Measurements from ENCODE around the gene NEU2.
"Not testable (repeated sequence)": the region's sequence is repeated elsewhere in the genome, so short reads cannot be mapped to it uniquely, and the experiment has no call there.

The NEU2 gene

GRCh38 chr2:233058717-233059546 lies 26.5 kb downstream of the NEU2 start:
- no peak for DNase-seq

GRCh38 chr2:233059547-233059796 lies 27.0 kb downstream of the NEU2 start:
- no peak for DNase-seq

- peak; percentile 75 for DNase-seq
These were observed 27.5 kb downstream of the NEU2 start, which contains the start of gene INPP5D for GRCh38 chr2:233059797-233060500. Gene INPP5D, plus strand, starts transcription at chr2:233060342. Its CDS starts 137 bp downstream, at chr2:233060479.

GRCh38 chr2:233060501-233060979 lies 28.1 kb downstream of the NEU2 start:
- DNase-seq: no peak

- no peak for DNase-seq
These were observed 28.6 kb downstream of the NEU2 start for GRCh38 chr2:233060980-233061590.

- peak; percentile 31 for DNase-seq
These were observed 29.3 kb downstream of the NEU2 start for GRCh38 chr2:233061591-233062450.

GRCh38 chr2:233062451-233062850 lies 30.0 kb downstream of the NEU2 start:
- DNase-seq: no peak

GRCh38 chr2:233062946-233063268 lies 30.4 kb downstream of the NEU2 start:
- no peak for DNase-seq

GRCh38 chr2:233063269-233063975 lies 30.9 kb downstream of the NEU2 start:
- no peak for DNase-seq

- no peak for DNase-seq
These were observed 31.5 kb downstream of the NEU2 start for GRCh38 chr2:233063976-233064411.

GRCh38 chr2:233064530-233065199 lies 32.2 kb downstream of the NEU2 start:
- no peak for DNase-seq

GRCh38 chr2:233065200-233065589 lies 32.7 kb downstream of the NEU2 start:
- DNase-seq: not testable (repeated sequence)

GRCh38 chr2:233065954-233066470 lies 33.5 kb downstream of the NEU2 start:
- DNase-seq: no peak

- DNase-seq: no peak
These were observed 36.4 kb downstream of the NEU2 start for GRCh38 chr2:233068762-233069418.

- no peak for DNase-seq
These were observed 40.4 kb downstream of the NEU2 start for GRCh38 chr2:233072838-233073237.

GRCh38 chr2:233074106-233074505 lies 41.6 kb downstream of the NEU2 start:
- no peak for DNase-seq

- no peak for DNase-seq
These were observed 42.9 kb downstream of the NEU2 start for GRCh38 chr2:233075141-233075965.

GRCh38 chr2:233075966-233076339 lies 43.5 kb downstream of the NEU2 start:
- DNase-seq: peak; percentile 32

- no peak for DNase-seq
These were observed 44.3 kb downstream of the NEU2 start for GRCh38 chr2:233076749-233077148.

- peak; percentile 53 for DNase-seq
These were observed 47.0 kb downstream of the NEU2 start for GRCh38 chr2:233079473-233079877.

Data from activated gamma-delta T cell treated with Interleukin-2 at 50 U/mL for 16 hours (primary cell).